GM21515 (cell line): ENCODE data around the gene UVRAG.
"Not testable (repeated sequence)": the region's sequence is repeated elsewhere in the genome, so short reads cannot be mapped to it uniquely, and the experiment has no call there.

ENCODE experiments used
- ATAC-seq: cut with Tn5 transposase; IDR thresholded peaks from one replicate; pipeline ENCODE4 v1.9.1; 2021; ENCODE audit not compliant: unreplicated experiment

The UVRAG gene

GRCh38 chr11:76048763-76049162 lies 233.8 kb downstream of the UVRAG start:
- no peak for ATAC-seq

GRCh38 chr11:76049511-76049910 lies 234.5 kb downstream of the UVRAG start:
- ATAC-seq = no peak

- ATAC-seq = no peak
These were observed 236.9 kb downstream of the UVRAG start for GRCh38 chr11:76051937-76052336.

GRCh38 chr11:76054330-76054729 lies 239.3 kb downstream of the UVRAG start:
- no peak for ATAC-seq

GRCh38 chr11:76056876-76057275 lies 241.9 kb downstream of the UVRAG start:
- ATAC-seq = no peak

GRCh38 chr11:76060475-76061036 lies 245.5 kb downstream of the UVRAG start:
- ATAC-seq = not testable (repeated sequence)

GRCh38 chr11:76062733-76063132 lies 247.7 kb downstream of the UVRAG start:
- peak; percentile 96 for ATAC-seq

GRCh38 chr11:76064192-76064591 lies 249.2 kb downstream of the UVRAG start:
- ATAC-seq = no peak

- no peak for ATAC-seq
These were observed 252.1 kb downstream of the UVRAG start for GRCh38 chr11:76067099-76067498.

GRCh38 chr11:76069001-76069400 lies 254.0 kb downstream of the UVRAG start:
- no peak for ATAC-seq

GRCh38 chr11:76071090-76071489 lies 256.1 kb downstream of the UVRAG start:
- ATAC-seq = no peak

GRCh38 chr11:76073724-76074123 lies 258.7 kb downstream of the UVRAG start:
- ATAC-seq = no peak

- ATAC-seq = no peak
These were observed 259.4 kb downstream of the UVRAG start for GRCh38 chr11:76074148-76075095.

- no peak for ATAC-seq
These were observed 260.7 kb downstream of the UVRAG start for GRCh38 chr11:76075716-76076115.

- ATAC-seq = not testable (repeated sequence)
These were observed 261.2 kb downstream of the UVRAG start for GRCh38 chr11:76076253-76076652.

GRCh38 chr11:76076749-76077148 lies 261.7 kb downstream of the UVRAG start:
- no peak for ATAC-seq

GRCh38 chr11:76077575-76078150 lies 262.7 kb downstream of the UVRAG start:
- ATAC-seq = no peak

- not testable (repeated sequence) for ATAC-seq
These were observed 266.1 kb downstream of the UVRAG start for GRCh38 chr11:76081084-76081483.

- ATAC-seq = no peak
These were observed 268.8 kb downstream of the UVRAG start for GRCh38 chr11:76083563-76084451.

GRCh38 chr11:76085270-76085669 lies 270.3 kb downstream of the UVRAG start:
- ATAC-seq = no peak
